GM19025 (cell line): ENCODE data around the gene EZH1.

Experiments
- ATAC-seq: cut with Tn5 transposase; IDR thresholded peaks from one replicate; pipeline ENCODE4 v1.9.1; 2021; ENCODE audit warnings: mild to moderate bottlenecking, low read depth, moderate library complexity; ENCODE audit not compliant: unreplicated experiment

The EZH1 gene

GRCh38 chr17:42725143-42725542 is 19.7 kb downstream of the EZH1 start:
- no peak for ATAC-seq

- no peak for ATAC-seq
Measured at GRCh38 chr17:42723636-42724035, 21.2 kb downstream of the EZH1 start.

DNA sequence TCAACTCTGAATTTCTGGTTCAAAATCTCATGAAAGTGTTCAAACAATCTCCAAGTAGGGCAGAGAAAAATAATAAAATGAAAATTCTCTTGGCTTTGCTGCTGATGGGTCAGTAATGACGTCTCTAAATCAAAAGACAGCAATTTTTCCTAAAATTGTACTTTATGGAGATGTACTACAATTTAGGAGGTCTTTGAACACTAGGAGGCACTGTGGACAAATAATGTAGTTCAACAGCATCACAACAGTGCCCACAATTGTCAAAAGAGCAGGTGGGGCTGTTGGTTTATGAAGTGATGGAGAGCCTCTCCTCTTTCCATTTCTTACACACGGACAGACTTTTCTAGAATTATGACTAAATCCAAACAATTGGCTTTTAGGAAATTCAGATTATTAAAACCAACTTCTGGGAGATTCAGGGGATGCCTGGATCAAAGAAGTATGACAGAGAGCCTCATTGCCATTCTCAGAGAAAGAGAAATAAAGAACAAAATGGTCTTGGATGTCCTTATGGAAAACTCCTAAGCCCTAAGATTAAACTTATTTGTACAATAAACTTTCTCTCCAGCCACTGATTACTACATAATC is 23.8 kb downstream of the EZH1 start:
- no peak for ATAC-seq

DNA sequence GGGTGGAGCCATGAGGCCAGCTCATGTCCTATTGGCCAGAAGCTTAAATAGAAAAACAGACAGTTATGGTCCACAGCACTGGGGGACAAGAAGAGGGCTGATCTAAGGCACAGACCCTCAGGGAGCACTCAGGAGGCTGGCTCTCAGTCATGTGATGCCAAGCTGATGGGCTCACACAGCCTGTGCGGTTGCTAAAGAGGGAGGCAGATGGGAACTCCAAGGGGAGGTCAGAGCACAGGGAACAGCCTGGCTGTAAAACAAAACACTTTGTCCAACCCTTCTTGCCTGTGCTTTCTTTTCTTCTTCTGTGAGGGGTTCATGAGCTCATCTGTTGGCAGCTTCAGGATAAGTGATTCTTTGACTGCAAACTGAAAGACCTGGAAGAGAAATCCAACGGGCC is 35.3 kb downstream of the EZH1 start:
- ATAC-seq = no peak

DNA sequence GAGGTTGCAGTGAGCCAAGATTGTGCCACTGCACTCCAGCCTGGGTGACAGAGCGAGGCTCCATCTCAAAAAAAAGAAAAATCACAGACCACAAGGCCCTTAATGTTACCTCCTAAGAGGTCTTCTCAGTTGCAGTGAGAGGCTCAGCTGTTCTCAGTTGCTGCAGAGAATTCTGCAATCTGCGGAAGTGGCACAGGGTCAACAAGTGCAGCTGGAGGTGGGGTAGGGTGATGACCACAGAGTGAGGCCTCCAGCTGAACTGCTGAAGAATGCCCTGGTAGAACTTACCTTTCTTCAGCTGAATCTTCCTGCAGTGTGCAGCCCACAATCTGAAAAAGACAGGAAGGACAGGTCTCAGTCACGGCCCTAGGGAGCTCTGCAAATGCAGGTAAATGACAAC is 36.3 kb downstream of the EZH1 start:
- no peak for ATAC-seq

DNA sequence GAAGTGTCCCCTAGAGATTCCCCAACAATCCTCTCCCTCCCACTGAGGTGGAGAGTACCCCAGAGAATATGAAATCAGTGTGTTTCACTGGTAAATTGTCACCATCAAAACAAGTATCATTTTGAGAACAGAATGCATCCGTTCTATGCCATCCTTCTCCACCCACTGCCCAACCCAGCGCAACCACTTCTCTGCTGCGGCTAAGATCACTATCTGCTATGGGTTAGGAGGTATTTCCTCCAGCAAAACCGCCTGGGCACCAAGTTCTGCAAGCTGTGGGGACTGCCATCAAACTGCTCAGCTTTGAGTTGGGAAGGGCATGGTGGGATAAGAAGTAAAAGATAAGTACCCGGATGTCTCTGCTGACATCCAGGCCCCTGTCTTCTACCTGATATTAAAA is 38.1 kb downstream of the EZH1 start:
- ATAC-seq = no peak

DNA sequence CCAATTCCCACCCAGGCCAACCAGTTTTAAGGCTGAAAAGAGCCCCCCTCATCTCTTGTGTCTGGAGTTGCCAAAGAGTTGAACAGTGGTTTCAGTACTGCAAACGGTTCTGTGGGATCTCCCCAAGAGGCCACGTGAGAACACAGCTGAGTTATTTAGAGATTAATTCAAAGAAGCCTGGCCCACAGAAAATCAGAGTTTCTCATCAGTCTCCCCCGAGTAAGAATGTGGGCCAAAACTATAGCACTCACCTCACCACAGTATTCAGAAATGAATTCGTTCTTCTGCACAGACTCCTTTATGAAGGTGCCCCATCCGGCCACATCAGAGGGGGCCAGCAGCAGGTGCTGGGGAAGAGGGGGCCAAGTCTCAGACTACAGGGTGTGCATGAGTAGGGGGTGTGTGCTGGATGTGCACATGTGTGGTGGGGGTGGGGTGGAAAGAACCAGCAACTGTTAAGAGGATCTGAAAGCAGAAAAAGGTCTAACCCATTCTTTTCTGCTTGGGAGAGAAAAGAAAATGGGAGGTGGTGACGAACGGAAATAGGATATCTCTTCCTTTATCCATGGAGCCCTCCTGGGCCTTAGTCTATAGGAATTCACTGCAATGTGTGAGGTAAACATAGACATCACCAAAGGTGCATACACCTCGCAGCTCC is 39.9 kb downstream of the EZH1 start:
- peak; percentile 75 for ATAC-seq

DNA sequence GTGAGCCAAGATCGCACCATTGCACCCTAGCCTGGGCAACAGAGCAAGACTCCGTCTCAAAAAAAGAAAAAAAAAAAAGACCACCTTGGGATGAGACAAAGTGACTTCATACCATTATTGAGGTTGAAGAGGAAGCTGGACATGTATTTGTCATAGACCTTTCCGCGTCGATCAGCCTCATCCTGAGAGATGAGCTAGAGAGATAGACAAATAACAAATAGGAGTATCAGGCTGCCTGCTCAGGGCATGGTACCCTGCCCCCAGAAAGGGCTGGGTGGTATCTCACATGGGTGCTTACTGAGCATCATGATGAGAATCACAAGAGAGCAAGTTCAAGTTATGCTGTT is 40.4 kb downstream of the EZH1 start:
- ATAC-seq = peak; percentile 10

GRCh38 chr17:42702446-42702845 is 42.4 kb downstream of the EZH1 start:
- no peak for ATAC-seq

DNA sequence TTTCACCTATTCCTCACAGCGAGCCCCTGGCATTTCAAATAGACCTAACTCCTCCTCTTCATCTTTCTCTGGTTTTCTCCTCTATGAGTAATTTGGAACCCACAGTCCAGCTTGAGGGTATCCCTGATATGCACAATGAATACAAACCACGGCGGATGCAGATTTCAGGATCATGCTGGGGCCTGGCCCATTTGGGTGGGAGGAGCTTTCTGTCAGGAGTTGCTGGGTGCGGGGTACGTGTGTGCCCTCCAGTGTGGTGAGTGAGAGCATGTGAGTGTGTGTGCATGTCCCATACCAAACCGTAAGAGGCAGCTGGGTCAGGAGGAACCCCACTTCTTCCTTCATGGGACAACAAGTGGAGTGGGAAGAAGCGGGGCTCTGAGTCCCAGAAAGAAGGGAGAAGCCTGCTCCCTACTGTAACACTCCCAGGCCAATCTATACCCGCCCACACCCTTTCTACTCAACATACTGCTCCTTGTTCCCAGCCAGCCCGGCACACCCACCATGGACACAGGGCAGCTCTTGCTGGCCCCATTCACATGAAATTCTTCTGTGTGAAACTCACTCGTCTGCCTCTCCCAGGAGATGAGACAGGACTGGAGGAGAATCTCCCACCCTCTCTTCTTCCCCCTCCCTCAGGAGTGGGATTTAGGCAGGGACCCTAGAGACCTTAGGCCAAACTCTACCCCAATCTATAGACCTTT is 44.1 kb downstream of the EZH1 start:
- no peak for ATAC-seq

DNA sequence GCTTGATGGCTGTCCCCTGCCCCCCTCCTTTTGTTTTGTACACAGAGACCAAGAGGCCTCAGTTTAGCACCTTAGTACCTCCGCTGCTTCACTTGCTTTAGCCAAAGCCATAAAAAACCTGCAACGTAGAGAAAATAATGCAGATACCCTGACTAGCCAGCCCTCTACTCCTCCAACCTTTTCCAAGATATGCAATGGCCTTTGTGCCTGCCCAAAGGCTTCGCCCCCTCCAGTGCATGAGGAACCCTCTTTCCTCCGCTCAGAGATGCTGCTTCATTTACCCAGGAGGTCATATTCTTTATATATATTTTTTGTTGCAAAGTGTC is 45.5 kb downstream of the EZH1 start:
- ATAC-seq = no peak

DNA sequence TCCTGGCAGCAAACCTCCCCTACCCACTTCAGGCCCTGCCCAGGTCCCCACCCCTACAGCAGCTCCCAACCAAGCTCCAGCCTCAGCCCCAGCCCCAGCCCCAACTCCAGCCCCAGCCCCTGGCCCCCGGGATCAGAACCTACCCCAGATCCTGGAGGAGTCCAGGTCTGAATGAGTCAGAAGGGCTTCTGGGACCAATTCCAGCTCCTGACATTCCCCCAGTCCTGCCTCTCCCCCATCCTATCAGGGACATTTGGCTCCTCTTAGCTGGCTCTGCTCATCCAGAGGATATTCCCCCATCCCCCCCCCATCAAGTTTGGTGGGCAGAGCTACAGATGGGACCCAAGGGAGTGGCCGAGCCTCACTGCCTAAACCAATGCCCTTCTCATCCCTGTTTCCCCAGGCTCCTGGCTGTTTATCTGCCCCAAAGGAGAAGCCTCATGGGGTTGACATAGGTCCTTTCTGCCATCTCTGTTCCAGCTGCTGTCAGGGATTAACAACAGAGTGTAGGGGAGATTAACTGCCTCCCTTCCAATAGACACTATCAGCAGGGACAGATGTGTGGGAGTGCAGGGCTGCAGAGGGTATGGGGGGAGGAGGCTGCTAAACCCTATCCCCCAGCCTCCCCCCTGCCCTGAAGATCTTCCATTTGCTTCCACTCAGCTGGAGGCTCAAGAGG is 46.0 kb downstream of the EZH1 start:
- ATAC-seq = no peak

DNA sequence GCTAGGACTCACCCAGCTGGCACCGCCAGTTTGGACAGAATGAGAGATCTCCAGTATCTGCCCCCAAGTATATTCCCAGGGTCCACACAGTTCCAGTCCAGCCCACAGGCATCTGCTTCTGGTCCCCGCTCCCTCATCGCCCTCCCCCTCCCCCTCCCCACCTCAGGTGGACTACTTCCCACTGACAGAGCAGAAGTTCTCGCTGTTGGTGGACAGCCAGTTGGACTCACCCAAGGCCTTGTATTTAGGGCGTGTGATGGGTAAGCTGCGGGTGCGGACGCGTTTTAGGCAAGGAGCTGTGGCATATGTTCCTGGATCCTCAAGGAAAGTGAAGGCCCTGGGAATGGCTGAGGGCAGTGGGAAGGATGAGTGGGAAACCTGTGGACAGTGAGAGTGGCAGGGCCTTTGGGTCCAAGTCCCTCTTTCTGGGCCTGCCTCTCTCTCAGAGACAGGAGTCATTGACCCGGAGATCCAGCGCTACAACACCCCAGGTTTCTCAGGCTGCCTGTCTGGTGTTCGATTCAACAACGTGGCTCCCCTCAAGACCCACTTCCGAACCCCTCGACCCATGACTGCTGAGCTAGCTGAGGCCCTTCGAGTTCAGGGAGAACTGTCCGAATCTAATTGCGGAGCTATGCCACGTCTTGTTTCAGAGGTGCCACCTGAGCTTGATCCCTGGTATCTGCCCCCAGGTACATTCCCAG is 47.6 kb downstream of the EZH1 start:
- no peak for ATAC-seq

DNA sequence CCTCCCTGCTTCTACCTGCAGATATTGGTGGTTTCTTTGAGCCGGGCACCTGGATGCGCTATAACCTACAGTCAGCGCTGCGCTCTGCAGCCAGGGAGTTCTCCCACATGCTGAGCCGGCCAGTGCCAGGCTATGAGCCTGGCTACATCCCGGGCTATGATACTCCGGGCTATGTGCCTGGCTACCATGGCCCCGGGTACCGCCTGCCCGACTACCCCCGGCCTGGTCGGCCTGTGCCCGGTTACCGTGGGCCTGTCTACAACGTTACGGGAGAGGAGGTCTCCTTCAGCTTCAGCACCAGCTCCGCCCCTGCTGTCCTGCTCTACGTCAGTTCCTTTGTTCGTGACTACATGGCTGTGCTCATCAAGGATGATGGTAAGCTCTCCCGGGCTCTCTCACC is 49.3 kb downstream of the EZH1 start:
- ATAC-seq = no peak

- no peak for ATAC-seq
Measured at GRCh38 chr17:42694524-42694923, 50.3 kb downstream of the EZH1 start.

GRCh38 chr17:42692489-42692888 is 52.4 kb downstream of the EZH1 start:
- no peak for ATAC-seq

DNA sequence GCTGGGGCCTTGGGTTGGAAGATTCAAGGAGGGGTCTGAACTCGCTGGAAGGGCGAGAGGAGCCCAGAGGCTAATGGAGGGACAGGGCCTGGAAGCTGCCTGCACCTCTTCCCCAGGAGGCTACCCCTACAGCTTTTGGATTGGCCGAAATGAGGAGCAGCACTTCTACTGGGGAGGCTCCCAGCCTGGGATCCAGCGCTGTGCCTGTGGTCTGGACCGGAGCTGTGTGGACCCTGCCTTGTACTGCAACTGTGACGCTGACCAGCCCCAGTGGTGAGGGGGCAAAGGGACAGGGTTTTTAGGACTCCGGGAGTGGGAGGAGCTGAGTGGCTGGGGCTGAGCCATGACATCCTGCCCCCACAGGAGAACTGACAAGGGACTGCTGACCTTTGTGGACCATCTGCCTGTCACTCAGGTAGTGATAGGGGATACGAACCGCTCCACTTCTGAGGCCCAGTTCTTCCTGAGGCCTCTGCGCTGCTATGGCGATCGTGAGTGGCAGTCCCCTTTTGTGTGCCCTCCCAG is 53.8 kb downstream of the EZH1 start:
- no peak for ATAC-seq

DNA sequence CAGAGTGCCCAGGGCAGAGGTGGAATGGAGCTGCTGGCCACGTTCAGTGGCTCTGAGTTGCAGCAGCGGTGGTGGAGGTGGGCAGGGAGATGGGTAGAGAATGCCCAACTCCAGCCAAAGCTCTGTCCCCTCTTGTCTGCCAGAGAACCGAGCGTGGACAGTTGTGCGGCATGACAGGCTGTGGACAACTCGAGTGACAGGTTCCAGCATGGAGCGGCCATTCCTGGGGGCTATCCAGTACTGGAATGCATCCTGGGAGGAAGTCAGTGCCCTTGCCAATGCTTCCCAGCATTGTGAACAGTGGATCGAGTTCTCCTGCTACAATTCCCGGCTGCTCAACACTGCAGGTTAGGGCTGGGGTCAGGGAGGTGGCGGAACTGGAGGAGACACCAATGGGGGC is 54.2 kb downstream of the EZH1 start:
- ATAC-seq = no peak

DNA sequence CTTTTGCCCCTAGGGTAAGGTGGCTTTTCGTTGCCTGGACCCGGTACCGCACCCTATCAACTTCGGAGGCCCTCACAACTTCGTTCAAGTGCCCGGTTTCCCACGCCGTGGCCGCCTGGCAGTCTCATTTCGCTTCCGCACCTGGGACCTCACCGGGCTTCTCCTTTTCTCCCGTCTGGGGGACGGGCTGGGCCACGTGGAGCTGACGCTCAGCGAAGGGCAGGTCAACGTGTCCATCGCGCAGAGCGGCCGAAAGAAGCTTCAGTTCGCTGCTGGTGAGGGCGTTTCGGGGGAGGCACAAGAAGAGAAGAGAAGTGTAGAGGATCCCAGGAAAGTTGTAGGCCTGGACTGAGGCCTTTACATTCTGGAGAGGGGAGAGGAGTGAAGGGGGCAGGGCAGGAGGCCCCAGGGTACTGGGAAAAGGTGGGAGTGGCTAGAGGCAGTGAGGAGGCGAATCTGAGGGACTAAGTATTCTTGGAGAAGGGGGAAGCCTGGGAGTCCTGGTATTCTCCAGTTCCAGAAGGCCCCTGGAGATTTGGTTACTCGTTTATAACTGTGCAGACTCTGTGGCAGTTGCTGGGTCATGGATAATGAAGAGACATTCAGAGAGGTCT is 57.0 kb downstream of the EZH1 start:
- no peak for ATAC-seq

- no peak for ATAC-seq
Measured at GRCh38 chr17:42686520-42687128, 58.2 kb downstream of the EZH1 start.
